Measurements from ENCODE around the gene MIEN1. TPM values are rescaled to one million over a fixed set of nuclear protein-coding genes. Genes with fewer than 3 reads are reported as not detected.
"Not testable (repeated sequence)": the region's sequence is repeated elsewhere in the genome, so short reads cannot be mapped to it uniquely, and the experiment has no call there.

The MIEN1 gene
- total RNA-seq, 2 experiments from 2014 or later: 30.7 to 33.3 TPM

DNA sequence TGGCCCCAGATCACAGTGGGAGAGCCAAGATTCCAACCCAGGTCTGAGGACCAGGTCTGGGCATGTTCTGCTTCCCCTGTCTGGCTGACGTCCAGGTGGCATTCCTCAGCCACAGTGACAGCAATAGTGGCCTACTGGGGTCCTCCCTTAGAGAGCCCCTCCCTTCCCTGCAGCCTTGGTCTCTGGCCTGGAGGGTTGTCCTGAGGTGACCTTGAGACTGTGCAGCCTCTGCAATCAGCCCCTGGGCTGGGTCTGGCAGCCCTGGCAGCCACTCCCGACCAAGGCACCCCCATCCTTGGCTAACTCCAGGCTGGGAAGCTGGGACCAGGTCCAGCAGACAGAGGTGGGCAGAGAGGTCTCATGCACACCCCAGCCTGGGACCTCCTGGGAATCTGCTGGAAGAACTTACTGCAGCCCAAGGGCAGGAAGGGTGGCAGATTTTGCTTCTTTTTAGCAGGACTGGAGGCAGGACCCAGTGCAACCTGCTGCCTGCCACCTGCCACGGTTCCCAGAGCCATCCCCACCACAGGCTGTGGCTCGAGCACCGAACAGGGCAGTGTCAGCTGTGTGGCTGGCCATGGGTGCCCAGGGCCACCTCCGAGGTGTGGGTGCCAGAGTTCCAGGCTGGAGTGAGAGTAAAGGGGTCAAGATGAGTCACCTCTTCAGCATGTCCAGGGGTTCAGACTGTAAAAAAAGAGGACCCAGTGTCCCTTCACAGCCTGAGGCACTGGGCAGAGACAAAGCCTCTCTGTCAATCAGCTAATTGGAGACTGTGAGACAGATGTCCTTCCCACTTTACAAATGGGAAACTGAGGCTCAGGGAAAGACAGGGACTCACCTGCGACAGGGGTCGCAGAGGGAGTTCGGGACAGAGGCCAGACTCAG lies 20.0 kb upstream of the MIEN1 start:
- Mint-ChIP-seq H3K9me3 (no peaks in the 10 kb centered on the region), H3K27ac (no peak overlapping the region), H3K4me3 (no peak overlapping the region), H3K4me1 (peaks cover 25% of the 10 kb centered on the region), H3K36me3 (no peaks in the 10 kb centered on the region), H3K27me3 (no peaks in the 10 kb centered on the region)
- DNase-seq: no peak

DNA sequence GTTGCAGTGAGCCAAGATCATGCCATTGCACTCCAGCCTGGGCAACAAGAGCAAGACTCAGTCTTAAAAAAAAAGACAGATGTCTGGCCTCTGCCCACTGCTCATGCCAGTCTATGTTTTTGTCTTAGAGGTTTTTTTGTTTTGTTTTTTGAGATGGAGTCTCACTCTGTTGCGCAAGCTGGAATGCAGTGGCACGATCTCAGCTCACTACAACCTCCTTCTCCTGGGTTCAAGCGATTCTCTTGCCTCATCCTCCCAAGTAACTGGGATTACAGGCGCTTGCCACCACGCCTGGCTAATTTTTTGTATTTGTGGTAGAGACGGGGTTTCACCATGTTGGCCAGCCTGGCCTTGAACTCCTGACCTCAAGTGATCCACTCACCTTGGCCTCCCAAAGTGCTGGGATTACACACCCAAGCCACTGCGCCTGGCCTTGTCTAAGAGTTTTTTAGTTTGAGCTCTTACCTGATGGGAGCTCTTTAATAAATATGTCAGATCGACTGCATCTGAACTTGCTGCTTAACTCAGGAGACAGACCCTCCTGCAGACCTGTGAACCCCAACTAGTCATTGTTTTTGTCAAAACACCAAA lies 18.2 kb upstream of the MIEN1 start:
- H3K9me3 Mint-ChIP-seq, H3K4me3 Mint-ChIP-seq, H3K36me3 Mint-ChIP-seq, H3K27me3 Mint-ChIP-seq, DNase-seq, H3K27ac Mint-ChIP-seq: not testable (repeated sequence)
- peaks cover 18% of the 10 kb centered on the region for H3K4me1 Mint-ChIP-seq

DNA sequence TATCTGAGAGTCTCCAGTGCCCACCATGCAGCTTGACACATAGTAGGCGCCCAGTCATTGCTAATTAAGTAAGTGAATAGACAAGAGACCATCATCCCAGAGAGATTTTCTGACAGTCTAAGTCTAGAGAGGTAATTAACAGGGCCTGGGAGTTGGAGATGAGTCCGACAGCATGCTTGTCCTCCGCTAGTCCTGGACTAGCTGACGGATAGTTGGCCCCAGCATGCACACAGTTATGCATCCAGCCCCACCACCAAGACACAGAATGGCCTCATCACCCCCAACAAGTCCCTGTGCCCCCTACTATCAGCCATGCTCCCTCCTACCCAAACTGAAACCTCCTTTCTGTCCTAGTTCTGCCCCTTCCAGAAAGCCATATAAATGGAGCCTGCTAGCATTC lies 17.4 kb upstream of the MIEN1 start:
- Mint-ChIP-seq H3K4me3 (no peak overlapping the region), H3K4me1 (peaks cover 11% of the 10 kb centered on the region), H3K9me3 (no peaks in the 10 kb centered on the region), H3K36me3 (no peaks in the 10 kb centered on the region), H3K27me3 (no peaks in the 10 kb centered on the region), H3K27ac (no peak overlapping the region)
- DNase-seq: no peak

DNA sequence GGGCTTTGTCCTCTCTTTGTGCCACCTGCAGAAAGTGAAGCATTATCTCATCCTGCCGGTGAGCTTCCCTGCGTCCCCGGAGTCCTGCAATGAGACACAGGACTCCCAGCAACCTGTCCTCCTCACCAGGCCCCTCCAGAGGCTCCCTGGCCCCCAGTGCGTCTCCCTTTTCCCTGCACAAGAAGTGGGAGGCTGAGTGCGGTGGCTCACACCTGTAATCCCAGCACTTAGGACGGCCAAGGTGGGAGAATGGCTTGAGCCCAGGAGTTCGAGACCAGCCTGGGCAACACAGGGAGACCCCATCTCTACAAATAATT lies 15.8 kb upstream of the MIEN1 start:
- no peak overlapping the region for H3K4me3 Mint-ChIP-seq
- H3K27me3 Mint-ChIP-seq: no peaks in the 10 kb centered on the region
- no peaks in the 10 kb centered on the region for H3K4me1 Mint-ChIP-seq
- DNase-seq: no peak
- H3K27ac Mint-ChIP-seq: no peak overlapping the region
- H3K9me3 Mint-ChIP-seq: no peaks in the 10 kb centered on the region
- H3K36me3 Mint-ChIP-seq: no peaks in the 10 kb centered on the region

DNA sequence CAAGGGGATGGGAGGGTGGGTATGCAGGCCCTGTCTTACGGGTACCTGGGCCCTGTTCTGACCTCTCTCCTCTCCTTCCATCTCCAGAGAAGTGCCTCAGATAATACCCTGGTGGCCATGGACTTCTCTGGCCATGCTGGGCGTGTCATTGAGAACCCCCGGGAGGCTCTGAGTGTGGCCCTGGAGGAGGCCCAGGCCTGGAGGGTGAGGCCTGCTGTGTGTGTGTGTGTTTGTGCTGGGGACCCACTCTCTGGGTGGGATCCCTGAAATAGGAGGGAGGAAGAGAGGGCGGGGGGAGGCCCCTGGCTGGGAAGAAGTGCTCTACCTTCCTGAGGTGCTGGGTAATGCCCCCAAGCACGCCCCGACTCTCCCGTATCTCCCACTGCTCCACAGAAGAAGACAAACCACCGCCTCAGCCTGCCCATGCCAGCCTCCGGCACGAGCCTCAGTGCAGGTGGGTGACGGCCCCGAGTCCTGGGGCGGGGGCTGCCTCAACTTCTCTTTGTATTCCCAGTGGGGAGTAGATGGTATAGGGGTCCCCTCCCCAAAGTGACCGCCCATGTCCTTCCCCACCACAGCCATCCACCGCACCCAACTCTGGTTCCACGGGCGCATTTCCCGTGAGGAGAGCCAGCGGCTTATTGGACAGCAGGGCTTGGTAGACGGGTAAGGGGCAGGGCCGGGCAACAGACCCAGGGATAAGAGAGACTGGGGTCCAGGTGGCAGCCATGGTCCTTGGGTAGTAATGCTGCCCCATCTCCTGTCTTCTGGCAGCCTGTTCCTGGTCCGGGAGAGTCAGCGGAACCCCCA lies 15.2 kb upstream of the MIEN1 start:
- no peak overlapping the region for H3K4me3 Mint-ChIP-seq
- no peaks in the 10 kb centered on the region for H3K36me3 Mint-ChIP-seq
- no peak overlapping the region for H3K27ac Mint-ChIP-seq
- DNase-seq: no peak
- peaks cover under 1% of the 10 kb centered on the region for H3K4me1 Mint-ChIP-seq
- H3K27me3 Mint-ChIP-seq: peaks cover 1% of the 10 kb centered on the region
- H3K9me3 Mint-ChIP-seq: no peaks in the 10 kb centered on the region

DNA sequence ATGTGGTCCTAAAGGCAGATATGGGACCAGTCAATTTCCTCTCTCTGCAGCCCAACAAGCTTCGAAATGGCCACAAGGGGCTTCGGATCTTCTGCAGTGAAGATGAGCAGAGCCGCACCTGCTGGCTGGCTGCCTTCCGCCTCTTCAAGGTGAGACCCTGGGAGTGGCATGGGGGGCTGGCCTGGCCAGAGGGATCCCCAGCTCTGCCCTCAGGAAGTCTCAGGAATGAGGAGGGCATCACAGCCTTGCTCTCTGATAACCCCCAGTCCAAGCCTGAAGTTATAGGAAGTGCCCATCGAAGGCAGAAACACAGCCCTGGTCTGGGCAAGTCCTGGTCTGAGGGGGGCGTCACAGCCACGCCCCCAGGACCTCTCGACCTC lies 14.5 kb upstream of the MIEN1 start:
- peaks cover 8% of the 10 kb centered on the region for H3K4me1 Mint-ChIP-seq
- H3K9me3 Mint-ChIP-seq: no peaks in the 10 kb centered on the region
- DNase-seq: no peak
- H3K4me3 Mint-ChIP-seq: no peak overlapping the region
- peaks cover 8% of the 10 kb centered on the region for H3K27me3 Mint-ChIP-seq
- no peak overlapping the region for H3K27ac Mint-ChIP-seq
- H3K36me3 Mint-ChIP-seq: no peaks in the 10 kb centered on the region

DNA sequence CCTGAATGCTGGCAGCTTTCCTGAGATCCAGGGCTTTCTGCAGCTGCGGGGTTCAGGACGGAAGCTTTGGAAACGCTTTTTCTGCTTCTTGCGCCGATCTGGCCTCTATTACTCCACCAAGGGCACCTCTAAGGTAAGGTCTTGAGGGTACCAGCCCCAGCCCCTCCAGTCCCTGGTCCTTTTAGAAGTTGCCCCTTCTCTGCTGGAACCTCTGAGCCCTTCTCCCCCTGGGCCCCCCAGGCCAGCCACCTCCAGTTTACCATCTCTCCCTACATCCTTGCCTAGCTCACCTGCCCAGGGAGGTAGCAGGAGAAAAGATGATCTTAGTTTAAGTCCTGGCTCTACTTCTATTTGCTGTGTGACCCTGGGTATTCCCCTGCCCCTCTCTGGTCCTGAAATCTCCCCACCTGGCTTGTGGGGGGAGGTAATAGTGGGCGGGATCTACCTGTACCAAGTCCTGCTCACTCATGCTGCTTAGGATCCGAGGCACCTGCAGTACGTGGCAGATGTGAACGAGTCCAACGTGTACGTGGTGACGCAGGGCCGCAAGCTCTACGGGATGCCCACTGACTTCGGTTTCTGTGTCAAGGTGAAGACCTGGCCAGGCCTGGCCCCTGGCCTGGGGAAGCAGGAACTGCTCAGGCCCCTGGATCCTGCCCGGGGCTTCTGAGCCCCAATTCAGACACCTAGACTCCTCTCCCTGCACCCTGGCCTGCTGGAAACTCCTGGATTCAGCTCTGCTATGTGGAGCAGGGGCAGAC lies 13.9 kb upstream of the MIEN1 start:
- Mint-ChIP-seq H3K9me3 (no peaks in the 10 kb centered on the region), H3K4me3 (no peak overlapping the region), H3K4me1 (peaks cover 9% of the 10 kb centered on the region), H3K36me3 (no peaks in the 10 kb centered on the region), H3K27ac (no peak overlapping the region), H3K27me3 (peaks cover 12% of the 10 kb centered on the region)
- no peak for DNase-seq

DNA sequence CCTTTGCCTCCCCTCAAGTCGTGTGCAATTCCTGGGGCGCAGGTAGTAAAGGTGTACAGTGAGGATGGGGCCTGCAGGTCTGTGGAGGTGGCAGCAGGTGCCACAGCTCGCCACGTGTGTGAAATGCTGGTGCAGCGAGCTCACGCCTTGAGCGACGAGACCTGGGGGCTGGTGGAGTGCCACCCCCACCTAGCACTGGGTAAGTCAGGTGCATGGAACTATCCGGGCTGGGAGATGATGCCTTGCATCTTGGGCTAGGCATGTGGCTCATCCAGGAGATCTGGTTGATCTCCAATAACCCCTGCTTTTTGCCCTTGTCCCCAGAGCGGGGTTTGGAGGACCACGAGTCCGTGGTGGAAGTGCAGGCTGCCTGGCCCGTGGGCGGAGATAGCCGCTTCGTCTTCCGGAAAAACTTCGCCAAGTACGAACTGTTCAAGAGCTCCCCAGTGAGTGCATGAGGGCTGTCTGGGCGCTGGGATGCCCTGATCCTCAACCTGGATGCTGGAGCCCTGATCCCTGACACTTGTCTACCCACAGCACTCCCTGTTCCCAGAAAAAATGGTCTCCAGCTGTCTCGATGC lies 12.6 kb upstream of the MIEN1 start:
- no peak for DNase-seq
- Mint-ChIP-seq H3K27me3 (peaks cover 21% of the 10 kb centered on the region), H3K9me3 (no peaks in the 10 kb centered on the region), H3K27ac (no peak overlapping the region), H3K4me1 (peaks cover 17% of the 10 kb centered on the region), H3K4me3 (no peak overlapping the region), H3K36me3 (no peaks in the 10 kb centered on the region)

DNA sequence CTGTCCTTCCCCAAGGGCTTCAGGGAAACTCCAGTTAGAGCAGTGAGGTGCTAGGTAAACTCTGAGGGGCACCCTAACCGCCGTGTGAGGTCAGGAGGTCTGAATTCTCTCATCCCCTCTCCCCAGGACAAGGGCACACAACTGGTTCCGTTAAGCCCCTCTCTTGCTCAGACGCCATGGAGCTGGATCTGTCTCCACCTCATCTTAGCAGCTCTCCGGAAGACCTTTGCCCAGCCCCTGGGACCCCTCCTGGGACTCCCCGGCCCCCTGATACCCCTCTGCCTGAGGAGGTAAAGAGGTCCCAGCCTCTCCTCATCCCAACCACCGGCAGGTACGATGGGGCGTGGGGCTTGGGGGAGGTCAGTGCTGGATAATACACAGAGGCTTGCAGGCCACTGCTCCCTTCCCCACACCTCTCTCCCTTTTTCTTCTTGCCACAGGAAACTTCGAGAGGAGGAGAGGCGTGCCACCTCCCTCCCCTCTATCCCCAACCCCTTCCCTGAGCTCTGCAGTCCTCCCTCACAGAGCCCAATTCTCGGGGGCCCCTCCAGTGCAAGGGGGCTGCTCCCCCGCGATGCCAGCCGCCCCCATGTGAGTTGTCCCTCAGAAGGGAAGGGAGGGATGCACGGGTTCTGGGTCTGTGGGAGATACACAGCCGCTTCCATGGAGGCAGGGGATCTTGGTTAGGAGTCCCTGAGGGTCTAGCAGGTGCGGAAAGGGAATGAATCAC lies 12.0 kb upstream of the MIEN1 start:
- Mint-ChIP-seq H3K4me1 (peaks cover 17% of the 10 kb centered on the region), H3K36me3 (no peaks in the 10 kb centered on the region), H3K27me3 (peaks cover 25% of the 10 kb centered on the region), H3K27ac (no peak overlapping the region), H3K9me3 (no peaks in the 10 kb centered on the region), H3K4me3 (no peak overlapping the region)
- DNase-seq: no peak

DNA sequence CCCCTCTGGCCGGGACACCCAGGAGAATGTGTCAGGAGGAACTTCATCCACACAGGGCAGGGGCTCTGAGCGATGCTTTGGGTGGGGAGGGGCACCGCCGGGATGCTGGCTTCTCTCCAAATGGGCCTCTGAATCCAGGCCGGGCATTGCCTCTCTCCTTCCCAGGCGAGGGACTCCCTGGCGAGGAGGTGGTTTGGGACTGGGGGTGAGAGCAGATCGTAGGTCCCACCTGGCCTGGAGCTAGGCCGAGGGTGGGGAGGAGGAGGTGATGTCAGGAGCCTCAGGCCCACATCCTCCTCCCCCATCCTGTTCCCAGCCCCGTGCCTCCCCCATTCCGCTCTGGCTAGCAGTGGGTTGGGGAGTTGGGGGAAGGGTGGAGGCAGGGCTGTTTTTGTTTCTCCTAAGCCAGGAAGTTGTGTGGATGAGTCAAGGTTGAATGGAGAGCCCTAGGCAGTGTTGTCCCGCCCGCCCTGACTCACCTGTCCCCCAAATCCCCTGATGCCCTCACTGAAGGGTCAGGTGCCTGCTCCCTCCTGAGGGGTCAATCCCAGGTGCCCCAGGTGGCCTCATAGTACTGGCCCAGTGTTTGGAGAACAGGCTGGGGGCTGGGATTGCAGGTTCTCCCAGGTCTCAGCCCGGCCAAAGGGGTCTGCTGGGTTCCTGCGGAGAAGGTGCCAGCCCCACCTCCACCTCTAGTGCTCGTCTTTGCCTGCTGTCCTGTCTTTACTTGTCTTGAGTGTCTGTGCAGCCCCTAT lies 10.2 kb upstream of the MIEN1 start:
- no peak for DNase-seq
- H3K36me3 Mint-ChIP-seq: no peaks in the 10 kb centered on the region
- H3K4me3 Mint-ChIP-seq: no peak overlapping the region
- H3K9me3 Mint-ChIP-seq: no peaks in the 10 kb centered on the region
- H3K27ac Mint-ChIP-seq: no peak overlapping the region
- peaks cover 29% of the 10 kb centered on the region for H3K27me3 Mint-ChIP-seq
- peaks cover 17% of the 10 kb centered on the region for H3K4me1 Mint-ChIP-seq

DNA sequence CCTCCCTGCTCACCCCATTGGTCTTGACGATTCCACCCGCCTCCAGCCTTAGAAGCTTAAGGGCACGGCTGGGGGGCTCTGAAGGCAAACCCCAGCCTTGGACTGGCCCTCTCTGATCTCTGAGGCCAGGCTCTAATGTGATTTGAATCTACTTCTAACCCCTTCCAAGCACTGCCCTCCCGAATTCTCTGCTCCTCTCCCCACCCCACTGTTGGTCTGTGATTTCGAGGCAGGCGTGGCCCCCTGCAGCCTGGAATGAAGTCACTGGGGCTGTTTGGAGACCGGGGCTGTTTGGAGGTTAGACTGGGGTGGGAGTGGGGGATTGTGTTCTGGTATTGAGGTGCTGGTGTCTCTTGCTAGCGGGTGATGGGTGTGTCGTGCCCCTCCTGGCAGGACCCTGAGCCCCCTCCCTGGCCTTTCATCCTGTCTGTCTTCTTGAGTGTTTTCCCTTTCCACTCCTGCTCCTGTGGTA lies 9.6 kb upstream of the MIEN1 start:
- Mint-ChIP-seq H3K27ac (no peak overlapping the region), H3K36me3 (no peaks in the 10 kb centered on the region), H3K4me3 (no peak overlapping the region), H3K27me3 (peaks cover 29% of the 10 kb centered on the region), H3K9me3 (no peaks in the 10 kb centered on the region), H3K4me1 (peaks cover 17% of the 10 kb centered on the region)
- no peak for DNase-seq

DNA sequence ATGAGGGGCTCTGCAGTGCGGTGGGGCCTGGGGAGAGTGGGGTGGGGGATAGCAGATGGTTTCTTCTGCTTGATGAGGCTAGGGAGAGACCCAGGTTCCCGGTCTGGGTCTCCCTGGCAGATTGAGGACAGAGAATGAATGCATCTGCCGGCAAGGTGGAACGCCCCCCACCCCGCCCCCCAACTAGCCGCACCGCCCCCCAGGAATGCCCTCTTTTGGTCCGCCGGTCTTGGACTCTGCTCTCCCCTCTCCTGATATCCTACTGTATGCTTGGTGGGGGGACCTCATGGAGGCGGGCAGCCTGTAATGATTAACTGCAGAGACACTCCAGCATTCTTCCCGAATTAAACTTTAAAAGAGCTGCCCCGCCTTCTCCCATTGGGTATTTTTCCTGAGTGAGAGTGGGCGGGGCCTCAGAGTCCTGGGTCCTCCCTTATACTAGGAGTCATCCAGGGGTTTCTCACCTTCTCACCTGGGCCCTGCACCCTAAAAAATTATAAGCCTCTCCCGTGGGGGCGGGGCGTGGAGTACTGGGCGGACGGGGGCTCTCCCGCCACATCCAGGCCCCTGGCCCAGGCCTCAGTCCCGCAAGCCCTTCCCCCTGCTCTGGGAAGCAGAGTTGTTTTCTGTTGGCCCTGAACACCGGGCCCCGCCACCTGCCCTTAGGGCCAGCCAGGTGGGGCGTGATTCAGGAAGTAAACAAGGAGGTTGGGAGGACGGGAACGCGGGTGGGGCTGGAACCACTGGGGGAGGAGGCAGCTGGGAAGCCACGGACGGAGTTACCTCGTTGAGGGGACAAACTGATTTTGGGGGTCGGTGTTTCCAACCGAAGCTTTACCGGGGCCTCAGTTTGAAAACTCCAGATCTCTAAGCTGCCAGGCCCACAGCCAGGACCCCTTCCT lies 8.9 kb upstream of the MIEN1 start:
- Mint-ChIP-seq H3K9me3 (no peaks in the 10 kb centered on the region), H3K4me1 (peaks cover 17% of the 10 kb centered on the region), H3K27me3 (peaks cover 29% of the 10 kb centered on the region), H3K4me3 (peak overlapping the region; percentile 10), H3K36me3 (no peaks in the 10 kb centered on the region), H3K27ac (no peak overlapping the region)
- DNase-seq: no peak

DNA sequence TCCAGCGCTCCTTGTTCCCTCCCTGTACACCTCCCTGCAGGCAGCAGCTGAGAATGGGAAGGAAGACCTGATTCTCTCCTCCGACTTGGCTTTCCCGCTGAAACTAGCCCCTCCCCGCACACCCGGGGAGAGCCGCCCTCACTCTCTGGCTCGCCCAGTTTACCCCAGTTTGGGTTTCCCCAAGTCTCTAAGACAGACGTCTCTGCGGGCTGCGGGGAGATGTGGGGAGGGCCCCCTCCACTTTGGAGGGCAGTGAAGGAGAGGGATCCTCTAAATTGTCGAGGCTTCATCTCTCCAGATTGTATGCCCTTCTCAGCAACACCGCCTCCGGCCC lies 8.2 kb upstream of the MIEN1 start:
- peak overlapping the region; percentile 79 for H3K4me3 Mint-ChIP-seq
- H3K27ac Mint-ChIP-seq: peak overlapping the region; percentile 74
- peak; percentile 73 for DNase-seq

More for the DNA sequence above, 8.2 kb upstream of the MIEN1 start:
- Mint-ChIP-seq H3K4me1 (peaks cover 17% of the 10 kb centered on the region), H3K27me3 (peaks cover 29% of the 10 kb centered on the region), H3K9me3 (no peaks in the 10 kb centered on the region), H3K36me3 (no peaks in the 10 kb centered on the region)
